HUDEP-2 (cell line): Measurements from ENCODE around the gene PLEKHA5.
"Not testable (repeated sequence)": the region's sequence is repeated elsewhere in the genome, so short reads cannot be mapped to it uniquely, and the experiment has no call there.

ENCODE experiments used
- DNase-seq, 76 experiments: peaks; one replicate each; lab custom pipeline; 2025; ENCODE audit not compliant: unreplicated experiment in 76 of 76; lab: John Stamatoyannopoulos, UW

Gene PLEKHA5, protein sequence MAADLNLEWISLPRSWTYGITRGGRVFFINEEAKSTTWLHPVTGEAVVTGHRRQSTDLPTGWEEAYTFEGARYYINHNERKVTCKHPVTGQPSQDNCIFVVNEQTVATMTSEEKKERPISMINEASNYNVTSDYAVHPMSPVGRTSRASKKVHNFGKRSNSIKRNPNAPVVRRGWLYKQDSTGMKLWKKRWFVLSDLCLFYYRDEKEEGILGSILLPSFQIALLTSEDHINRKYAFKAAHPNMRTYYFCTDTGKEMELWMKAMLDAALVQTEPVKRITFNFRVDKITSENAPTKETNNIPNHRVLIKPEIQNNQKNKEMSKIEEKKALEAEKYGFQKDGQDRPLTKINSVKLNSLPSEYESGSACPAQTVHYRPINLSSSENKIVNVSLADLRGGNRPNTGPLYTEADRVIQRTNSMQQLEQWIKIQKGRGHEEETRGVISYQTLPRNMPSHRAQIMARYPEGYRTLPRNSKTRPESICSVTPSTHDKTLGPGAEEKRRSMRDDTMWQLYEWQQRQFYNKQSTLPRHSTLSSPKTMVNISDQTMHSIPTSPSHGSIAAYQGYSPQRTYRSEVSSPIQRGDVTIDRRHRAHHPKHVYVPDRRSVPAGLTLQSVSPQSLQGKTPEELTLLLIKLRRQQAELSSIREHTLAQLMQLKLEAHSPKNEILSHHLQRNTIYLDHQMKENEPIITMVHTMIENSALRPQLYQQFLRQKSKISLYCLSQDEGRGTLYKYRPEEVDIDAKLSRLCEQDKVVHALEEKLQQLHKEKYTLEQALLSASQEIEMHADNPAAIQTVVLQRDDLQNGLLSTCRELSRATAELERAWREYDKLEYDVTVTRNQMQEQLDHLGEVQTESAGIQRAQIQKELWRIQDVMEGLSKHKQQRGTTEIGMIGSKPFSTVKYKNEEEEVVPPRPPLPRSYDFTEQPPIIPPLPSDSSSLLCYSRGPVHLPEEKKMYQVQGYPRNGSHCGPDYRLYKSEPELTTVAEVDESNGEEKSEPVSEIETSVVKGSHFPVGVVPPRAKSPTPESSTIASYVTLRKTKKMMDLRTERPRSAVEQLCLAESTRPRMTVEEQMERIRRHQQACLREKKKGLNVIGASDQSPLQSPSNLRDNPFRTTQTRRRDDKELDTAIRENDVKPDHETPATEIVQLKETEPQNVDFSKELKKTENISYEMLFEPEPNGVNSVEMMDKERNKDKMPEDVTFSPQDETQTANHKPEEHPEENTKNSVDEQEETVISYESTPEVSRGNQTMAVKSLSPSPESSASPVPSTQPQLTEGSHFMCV

DNA sequence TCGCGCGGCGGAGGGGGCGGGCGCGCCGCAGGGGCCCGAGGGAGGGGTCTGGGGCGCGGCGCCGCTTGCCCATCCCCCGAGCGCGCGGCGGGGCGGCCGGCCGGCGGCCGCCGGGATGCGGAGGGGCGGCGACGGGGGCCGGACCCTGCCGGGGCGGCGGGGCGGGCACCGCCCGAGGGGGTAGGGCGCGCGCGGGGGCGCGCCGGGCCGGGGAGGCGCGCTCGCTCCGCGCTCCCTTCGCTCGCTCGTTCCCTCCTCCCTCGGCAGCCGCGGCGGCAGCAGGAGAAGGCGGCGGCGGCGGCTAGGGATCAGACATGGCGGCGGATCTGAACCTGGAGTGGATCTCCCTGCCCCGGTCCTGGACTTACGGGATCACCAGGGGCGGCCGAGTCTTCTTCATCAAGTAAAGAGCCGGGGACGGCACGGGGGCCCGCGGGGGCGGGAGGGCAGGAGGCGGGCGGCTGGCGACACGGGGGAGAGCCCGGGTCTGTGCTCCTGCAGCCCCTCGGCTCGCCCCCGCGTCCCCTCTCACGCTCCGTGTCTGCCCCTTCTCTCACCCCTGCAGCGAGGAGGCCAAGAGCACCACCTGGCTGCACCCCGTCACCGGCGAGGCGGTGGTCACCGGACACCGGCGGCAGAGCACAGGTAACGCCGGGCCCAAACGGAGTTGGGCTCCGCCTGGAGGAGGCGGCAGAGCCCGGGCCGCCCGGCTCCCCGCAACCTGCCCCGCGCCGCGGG lies at the start of gene PLEKHA5:
PLEKHA5 (plus strand) TSS at position 248 of the 738 bp plus-strand sequence; CDS start at position 315, 67 bp downstream.
- DNase-seq: peak in 33 of 76 experiments; percentile 1 to 60 (median 26)

DNA sequence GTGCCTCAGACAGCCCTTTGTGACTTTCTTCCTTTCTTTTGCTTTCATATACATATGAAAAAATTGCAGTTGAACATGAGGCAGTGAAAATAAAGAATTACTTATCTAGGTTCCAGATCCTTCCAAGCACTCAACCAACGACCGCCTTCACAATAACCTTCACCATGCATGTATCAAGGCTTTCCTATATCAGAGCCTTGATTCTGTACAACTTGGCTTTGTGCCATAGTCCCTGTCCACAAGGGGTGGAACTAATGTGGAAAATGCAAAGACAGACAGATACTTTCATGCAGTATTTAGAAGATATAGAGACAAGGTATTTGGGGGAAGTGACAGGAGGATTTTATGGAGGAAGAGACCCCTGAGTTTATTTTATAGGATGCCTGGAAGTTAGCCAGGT lies 48.6 kb upstream of the PLEKHA5 start:
- no peak for DNase-seq

DNA sequence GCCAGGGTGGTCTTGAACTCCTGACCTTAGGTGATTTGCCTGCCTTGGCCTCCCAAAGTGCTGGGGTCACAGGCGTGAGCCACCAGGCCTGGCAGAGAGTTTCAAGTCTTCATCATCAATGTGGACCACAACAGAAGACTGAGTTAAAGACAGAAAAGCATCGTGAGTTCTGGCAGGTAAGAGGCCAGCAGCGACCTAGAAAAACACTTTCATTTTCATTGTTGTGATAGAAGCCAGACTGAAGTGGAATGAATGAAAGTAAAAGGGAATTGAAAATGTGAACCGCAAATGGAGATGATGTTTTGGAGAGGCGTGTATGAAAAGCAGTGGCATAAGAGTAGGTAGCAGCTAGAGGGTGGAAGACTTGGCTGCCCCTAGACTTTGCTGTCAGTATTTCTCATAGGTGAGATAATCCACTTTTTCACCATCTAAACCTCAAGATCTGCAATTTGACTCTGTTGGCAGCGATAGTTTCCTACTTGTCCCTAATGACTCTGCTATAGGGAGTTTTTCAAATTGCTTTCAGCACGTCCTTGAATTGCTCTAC lies 47.1 kb upstream of the PLEKHA5 start:
- DNase-seq: no peak

- DNase-seq: no peak
Measured at GRCh38 chr12:19084547-19084946, 45.0 kb upstream of the PLEKHA5 start.

GRCh38 chr12:19085090-19085489 lies 44.4 kb upstream of the PLEKHA5 start:
- no peak for DNase-seq

DNA sequence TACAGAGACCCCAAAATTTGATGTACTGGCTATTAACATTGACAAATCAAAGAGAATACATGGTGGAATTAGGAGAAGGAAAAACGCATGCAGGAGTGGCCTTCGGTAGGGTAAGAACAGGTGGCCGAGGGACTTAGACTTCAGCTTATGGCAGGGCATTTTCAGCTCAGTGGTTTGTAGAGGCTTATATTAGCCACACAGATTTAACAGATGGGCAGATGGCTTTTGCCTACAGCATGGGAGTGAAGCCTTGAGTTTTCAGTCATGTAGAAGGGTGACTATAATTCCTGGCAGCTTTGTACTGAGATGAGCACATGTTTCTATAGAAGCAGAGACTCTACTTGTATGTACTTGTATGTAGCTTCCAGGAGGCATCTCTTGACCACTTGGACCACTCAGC lies 40.9 kb upstream of the PLEKHA5 start:
- DNase-seq: no peak

GRCh38 chr12:19092482-19092881 lies 37.1 kb upstream of the PLEKHA5 start:
- not testable (repeated sequence) for DNase-seq

DNA sequence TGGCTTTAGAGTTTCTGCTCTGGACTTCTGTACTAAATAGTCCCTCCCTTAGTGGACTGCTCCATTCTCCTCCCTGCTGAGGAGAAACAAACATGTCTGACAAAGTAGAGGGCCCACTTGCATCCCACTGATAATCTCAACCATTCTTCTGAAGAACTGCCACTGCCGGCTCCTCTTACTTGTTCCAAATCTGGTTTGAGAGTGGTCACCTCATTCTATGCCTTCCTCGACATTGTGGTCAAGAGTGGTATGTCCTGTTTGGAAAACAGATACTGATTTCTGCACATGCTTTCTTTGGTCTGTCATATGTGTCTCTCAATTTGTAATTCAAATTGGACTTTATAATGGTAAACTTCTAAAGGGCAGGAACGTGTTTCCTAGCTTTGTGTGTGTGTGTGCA lies 36.3 kb upstream of the PLEKHA5 start:
- DNase-seq: no peak

DNA sequence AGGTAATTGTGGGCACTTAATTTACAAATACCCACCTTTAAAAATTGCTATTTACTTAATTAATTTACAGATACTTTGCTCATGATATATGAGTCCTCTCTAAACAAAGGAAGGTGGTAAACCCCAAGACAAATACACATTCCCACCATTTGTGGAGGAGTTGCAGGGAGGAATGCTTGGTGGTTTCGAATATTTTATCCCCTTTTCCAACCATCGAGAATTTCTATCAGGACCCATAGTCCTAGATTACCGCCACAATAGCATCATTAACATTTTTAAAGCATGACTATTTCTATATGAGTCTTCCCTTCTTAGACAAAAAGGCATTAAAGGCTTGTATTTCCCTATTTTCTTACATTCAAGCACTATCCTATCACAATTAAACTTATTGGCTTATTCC lies 34.2 kb upstream of the PLEKHA5 start:
- no peak for DNase-seq

GRCh38 chr12:19095756-19096480 lies 33.6 kb upstream of the PLEKHA5 start:
- DNase-seq: no peak

- no peak for DNase-seq
Measured at GRCh38 chr12:19105463-19105862, 24.1 kb upstream of the PLEKHA5 start.

DNA sequence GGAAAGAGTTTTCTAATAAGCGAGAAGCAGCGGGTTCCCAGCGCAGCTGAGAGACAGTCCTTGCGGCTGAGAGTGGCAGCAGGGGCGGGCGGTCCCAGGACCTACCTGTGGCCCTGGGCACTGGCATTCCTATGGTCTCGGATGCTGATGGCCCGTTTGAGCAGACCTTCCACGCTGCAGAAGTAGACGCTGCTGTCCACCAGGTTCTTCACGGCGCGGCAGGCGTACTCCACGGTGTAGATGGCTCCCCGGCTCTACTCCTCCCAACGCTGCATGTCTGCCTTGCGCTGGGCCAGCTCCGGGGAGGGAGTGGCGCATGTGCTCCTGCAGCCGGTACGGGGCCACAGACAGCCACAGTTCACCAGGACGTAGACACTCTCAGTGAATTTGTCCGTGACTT lies 21.8 kb upstream of the PLEKHA5 start:
- no peak for DNase-seq

DNA sequence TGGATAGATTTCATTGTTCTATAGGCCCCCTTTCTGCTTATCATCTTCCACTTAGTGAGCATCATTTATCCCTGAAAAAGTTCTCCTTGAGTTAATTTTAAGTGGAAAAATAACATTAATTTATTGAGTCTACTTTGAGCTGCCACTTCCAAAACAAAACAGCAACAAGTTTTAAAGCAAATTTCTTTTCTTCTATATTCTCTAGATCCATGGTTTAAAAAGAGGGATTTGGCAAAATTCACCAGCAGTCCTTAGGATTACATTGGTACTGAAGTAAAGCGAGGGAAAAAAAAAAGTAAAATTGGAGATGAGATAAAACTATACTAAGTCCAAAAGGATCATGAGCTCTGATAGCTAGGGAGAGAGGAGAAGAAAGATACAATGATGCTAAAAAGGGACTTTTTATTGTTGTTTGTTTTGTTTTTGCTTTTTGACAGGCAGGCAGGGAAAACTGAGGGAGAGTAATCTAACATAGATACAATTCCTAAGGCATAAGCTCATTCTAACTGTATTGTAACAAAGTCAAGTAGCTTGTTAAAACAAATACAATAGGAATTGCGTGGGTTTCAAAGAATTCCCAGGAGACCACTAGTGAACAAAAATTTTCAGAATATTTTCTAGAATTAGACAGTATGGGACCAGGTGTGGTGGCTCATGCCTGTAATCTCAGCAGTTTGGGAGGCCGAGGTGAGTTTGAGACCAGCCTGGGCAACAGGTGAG lies 19.2 kb upstream of the PLEKHA5 start:
- no peak for DNase-seq

DNA sequence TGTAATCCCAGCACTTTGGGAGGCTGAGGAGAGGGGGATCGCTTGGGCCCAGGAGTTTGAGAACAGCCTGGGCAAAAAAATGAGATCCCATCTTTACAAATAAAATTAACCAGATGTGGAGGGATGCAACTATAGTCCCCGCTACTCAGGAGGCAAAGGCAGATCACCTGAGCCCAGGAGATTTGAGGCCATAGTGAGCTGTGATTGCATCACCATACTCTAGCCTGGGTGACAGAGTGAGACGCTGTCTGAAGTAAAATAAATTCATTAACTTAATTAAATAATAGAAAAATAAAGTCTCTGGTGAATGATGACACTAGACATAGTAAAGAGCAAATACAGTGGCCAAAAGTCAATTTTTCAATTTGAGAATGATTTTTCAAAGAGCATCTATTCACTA lies 16.1 kb upstream of the PLEKHA5 start:
- DNase-seq: no peak

DNA sequence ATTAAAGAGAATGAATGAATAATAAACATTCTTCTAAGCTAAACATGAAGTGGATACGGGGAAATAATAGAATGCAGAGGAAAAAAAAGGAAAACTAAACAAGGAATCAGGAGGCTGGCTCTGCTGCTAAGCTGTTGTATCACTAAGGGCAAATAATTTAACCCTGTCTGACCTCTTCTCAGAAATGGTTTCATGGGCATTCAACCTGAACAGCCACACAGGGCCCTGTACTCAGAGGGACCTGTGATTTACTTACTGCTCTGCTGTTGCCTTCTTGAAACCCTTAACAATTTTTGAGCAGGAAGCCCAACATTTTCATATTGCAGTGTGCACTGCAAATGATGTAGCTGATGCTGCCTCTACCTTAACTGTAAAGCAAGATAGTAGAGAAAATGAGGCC lies 14.2 kb upstream of the PLEKHA5 start:
- DNase-seq: no peak

GRCh38 chr12:19119440-19119839 lies 10.1 kb upstream of the PLEKHA5 start:
- no peak for DNase-seq

- DNase-seq: no peak
Measured at GRCh38 chr12:19120795-19121194, 8.7 kb upstream of the PLEKHA5 start.

DNA sequence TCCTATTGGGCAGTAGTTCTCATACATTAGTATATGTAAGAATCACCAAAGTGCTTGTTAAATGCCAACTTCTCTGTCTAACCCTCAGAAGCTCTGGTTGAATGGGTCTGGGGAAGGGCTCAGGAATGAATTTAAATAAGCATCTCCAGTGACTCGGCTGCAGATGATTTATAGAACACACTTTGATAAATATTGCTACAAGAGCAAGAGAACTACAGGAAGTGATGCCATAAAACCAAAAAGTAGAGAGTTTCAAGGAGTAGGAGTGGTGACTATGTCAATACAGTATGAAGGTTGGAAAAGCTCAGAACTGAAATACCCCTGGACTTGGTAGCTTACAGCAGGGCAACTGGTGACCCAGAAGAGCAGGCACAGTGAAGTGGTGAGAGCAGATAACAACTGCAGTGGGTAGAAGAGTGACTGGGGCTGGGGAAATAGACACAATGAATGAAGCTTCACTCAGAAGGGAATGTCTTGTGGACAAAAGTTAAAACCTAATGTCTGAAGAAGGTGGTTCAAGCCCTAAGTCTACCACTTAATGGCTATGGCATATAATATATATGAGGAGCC lies 8.0 kb upstream of the PLEKHA5 start:
- no peak for DNase-seq
